Psoas muscle (tissue), 8 donors: ENCODE results near the gene FOXN3. TPM values are rescaled to one million over a fixed set of nuclear protein-coding genes. Genes with fewer than 3 reads are reported as not detected.

Source experiments
- ATAC-seq, 4 donors: fragments of 200-7000 bp; cut with Tn5 transposase; one replicate each; pipeline ENCODE4 v1.9.1; 2020; ENCODE audit warnings: moderate library complexity in 3 of 4, mild to moderate bottlenecking in 2 of 4
- DNase-seq, 2 donors: peaks; one replicate each; pipeline ENCODE4 v3.0.0-alpha.2; 2020
- H3K27ac ChIP-seq: fragments of 200-600 bp; one replicate; pipeline ENCODE4 v1.8.0; 2022
- H3K27me3 ChIP-seq, 3 donors: fragments of 200-600 bp in 1 of 3; one replicate each; pipeline versions ENCODE4 v1.6.1 to v1.8.0; 2013 to 2022; ENCODE audit warnings: low read length in 2 of 3, mild to moderate bottlenecking in 2 of 3, moderate library complexity in 1 of 3; ENCODE audit not compliant: insufficient read depth in 3 of 3
- H3K36me3 ChIP-seq, 2 donors: fragments of 200-600 bp in 1 of 2; one replicate each; pipeline versions ENCODE4 v1.6.1 to v1.8.0; 2013 to 2022; ENCODE audit warnings: low read depth in 1 of 2, mild to moderate bottlenecking in 1 of 2, moderate library complexity in 1 of 2; ENCODE audit not compliant: insufficient read depth in 1 of 2
- H3K4me1 ChIP-seq: fragments of 200-600 bp; one replicate; pipeline ENCODE4 v1.8.0; 2022
- H3K4me3 ChIP-seq: fragments of 200-600 bp; one replicate; pipeline ENCODE4 v1.8.0; 2022; ENCODE audit warnings: mild to moderate bottlenecking
- H3K9me3 ChIP-seq: fragments of 200-600 bp; one replicate; pipeline ENCODE4 v1.8.0; 2022
- CTCF ChIP-seq: fragments of 200-600 bp; IDR thresholded peaks from one replicate; pipeline ENCODE4 v1.8.0; 2022; ENCODE audit warnings: antibody characterized with exemption
- WGBS, 3 donors: extraction: QIAGEN DNeasy Blood & Tissue Kit; methylation state at CpG; one replicate each; pipeline versions ENCODE4 v1.1.6 to v1.1.7; 2013; 5-methylcytosine and 5-hydroxymethylcytosine counted together
- intact Hi-C, 2 donors: fragments of 100-400 bp; cut with DNase I; formaldehyde crosslinking; loops; one replicate each; pipeline versions ENCODE4 v1.11.0 to v1.14.2; 2022
- polyA plus RNA-seq, 3 donors: library from polyadenylated mRNA; stranded (reverse); fragments of 200-250 nt; gene quantifications; one replicate each; pipeline ENCODE4 v1.2.3, GENCODE V29; 2013
- total RNA-seq, 4 donors: library from RNA; stranded (reverse); fragmentation: NEBNext Ultra II Directional in 2 of 4; extraction: Animal tissue kit (Norgen Biotek cat#: 25700) in 2 of 4; gene quantifications; one replicate each; pipeline versions ENCODE4 v1.2.1 to v1.2.4, GENCODE V29; 2021 to 2023
- donor health status: healthy with polysubstance abuse.
- donor health status: DM: no; HTN: no; CAD: no; lungs with moderate emphysema.
- donor health status: Bipolar disorder and iron deficiency.
- donor health status: healthy.
- donor health status: DM: yes; HTN: yes; CAD: no.
- donor health status: DM: no; HTN: no; CAD: no.
- donor health status: DM: no; HTN: no; CAD: no.
- donor health status: DM: yes; HTN: yes; CAD: no.

Gene FOXN3
- total and polyA plus RNA-seq, 7 donors: 10.1 to 123 (median 73.6) TPM

- intact Hi-C loops: loop anchor here (2.0 to 5.0 kb wide), 2 partner anchors 62 to 212 kb away; no protein-coding TSS in a partner anchor
- 94 to 98% (median 97%) methylated on average over 6 of the region's 6 CpGs for WGBS, 3 donors
- Histone ChIP-seq H3K9me3 (no peaks in the 10 kb centered on the region), H3K4me1 (peaks cover 3% of the 10 kb centered on the region), H3K27ac (no peak overlapping the region), H3K27me3 (no peaks in the 10 kb centered on the region), H3K36me3 (no peaks in the 10 kb centered on the region), H3K4me3 (no peak overlapping the region)
- DNase-seq (no peak), ATAC-seq (no peak)
- TF ChIP-seq CTCF: no peak
These were observed 178.0 kb downstream of the FOXN3 start for GRCh38 chr14:89239023-89239422.

GRCh38 chr14:89237921-89238529 lies 179.0 kb downstream of the FOXN3 start:
- intact Hi-C loops: loop anchor here (2.0 to 5.0 kb wide), 2 partner anchors 61 to 211 kb away; no protein-coding TSS in a partner anchor
- Histone ChIP-seq H3K9me3 (no peaks in the 10 kb centered on the region), H3K36me3 (no peaks in the 10 kb centered on the region), H3K27me3 (no peaks in the 10 kb centered on the region), H3K27ac (no peak overlapping the region), H3K4me1 (no peaks in the 10 kb centered on the region), H3K4me3 (no peak overlapping the region)
- no peak for DNase-seq
- peak; percentile 52 to 83 (median 70) for ATAC-seq
- WGBS, 3 donors: 69 to 85% (median 77%) methylated on average over 7 of the region's 7 CpGs
- TF ChIP-seq CTCF: peak; percentile 50

- DNase-seq (no peak), ATAC-seq (no peak)
- Histone ChIP-seq H3K27ac (no peak overlapping the region), H3K36me3 (no peaks in the 10 kb centered on the region), H3K4me3 (no peak overlapping the region), H3K4me1 (peaks cover 3% of the 10 kb centered on the region), H3K9me3 (no peaks in the 10 kb centered on the region), H3K27me3 (no peaks in the 10 kb centered on the region)
- intact Hi-C loops: loop anchor here in 1 of 2 donors (5.0 kb wide), 1 partner anchor 210 kb away; no protein-coding TSS in a partner anchor
- no peak for TF ChIP-seq CTCF
These were observed 180.2 kb downstream of the FOXN3 start for GRCh38 chr14:89236851-89237250.

DNA sequence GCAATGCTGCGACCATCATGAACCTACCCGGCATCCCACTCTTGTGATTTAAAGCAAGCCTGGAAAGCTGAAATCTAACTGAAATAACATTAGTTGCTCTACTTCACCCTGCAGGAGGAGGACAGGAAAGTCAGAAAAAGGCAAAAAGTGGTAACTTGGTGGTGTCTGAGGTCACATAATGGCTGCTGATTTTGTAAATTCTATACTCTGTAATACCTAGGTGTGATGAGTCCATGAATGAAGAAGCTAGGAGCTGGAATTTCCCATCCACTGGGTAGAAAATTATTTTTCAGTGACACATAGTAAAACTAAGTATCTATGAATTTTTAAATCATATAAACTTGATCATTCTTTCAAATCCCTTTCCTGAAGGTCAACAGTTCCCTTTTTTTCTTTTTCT lies 183.8 kb downstream of the FOXN3 start:
- WGBS, 3 donors: 98 to 100% (median 99%) methylated on average over 2 of the region's 2 CpGs
- intact Hi-C loops: loop anchor here in 1 of 2 donors (5.0 kb wide), 1 partner anchor 51 kb away; no protein-coding TSS in a partner anchor
- no peak for TF ChIP-seq CTCF

More for the DNA sequence above, 183.8 kb downstream of the FOXN3 start:
- Histone ChIP-seq H3K9me3 (no peaks in the 10 kb centered on the region), H3K36me3 (no peaks in the 10 kb centered on the region), H3K27ac (no peak overlapping the region), H3K4me3 (no peak overlapping the region), H3K27me3 (no peaks in the 10 kb centered on the region), H3K4me1 (peaks cover 30% of the 10 kb centered on the region)
- ATAC-seq (no peak), DNase-seq (no peak)
